ENCODE measurements around the gene SEMA5A.

The SEMA5A gene

DNA sequence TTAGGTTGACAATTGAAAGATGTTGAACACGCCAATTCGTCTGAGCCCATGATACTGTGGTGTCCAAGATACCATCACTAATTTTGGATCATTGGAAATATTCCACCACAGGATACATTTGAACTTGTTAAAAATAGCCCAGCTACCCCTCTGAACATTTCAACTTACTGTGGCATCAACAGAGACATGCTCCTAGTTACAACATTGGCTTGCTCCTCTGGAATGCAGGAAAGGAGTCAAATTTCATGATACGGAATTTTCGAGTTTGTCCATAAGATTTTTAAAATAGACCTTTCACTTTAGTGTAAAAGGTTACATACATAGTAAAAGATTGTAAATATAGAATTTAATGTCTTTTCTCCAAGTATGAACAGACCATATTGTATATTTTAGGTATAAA, 12.8 kb downstream of the SEMA5A start:
- no peak for DNase-seq (ENCODE audit: low read depth, low spot score)
- TF ChIP-seq, protein P1, sequence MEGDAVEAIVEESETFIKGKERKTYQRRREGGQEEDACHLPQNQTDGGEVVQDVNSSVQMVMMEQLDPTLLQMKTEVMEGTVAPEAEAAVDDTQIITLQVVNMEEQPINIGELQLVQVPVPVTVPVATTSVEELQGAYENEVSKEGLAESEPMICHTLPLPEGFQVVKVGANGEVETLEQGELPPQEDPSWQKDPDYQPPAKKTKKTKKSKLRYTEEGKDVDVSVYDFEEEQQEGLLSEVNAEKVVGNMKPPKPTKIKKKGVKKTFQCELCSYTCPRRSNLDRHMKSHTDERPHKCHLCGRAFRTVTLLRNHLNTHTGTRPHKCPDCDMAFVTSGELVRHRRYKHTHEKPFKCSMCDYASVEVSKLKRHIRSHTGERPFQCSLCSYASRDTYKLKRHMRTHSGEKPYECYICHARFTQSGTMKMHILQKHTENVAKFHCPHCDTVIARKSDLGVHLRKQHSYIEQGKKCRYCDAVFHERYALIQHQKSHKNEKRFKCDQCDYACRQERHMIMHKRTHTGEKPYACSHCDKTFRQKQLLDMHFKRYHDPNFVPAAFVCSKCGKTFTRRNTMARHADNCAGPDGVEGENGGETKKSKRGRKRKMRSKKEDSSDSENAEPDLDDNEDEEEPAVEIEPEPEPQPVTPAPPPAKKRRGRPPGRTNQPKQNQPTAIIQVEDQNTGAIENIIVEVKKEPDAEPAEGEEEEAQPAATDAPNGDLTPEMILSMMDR (IDR thresholded peaks at IDR 0.05; ENCODE audit: low read depth, low read length), result no peak
- no peak overlapping the region for H3K4me3 ChIP-seq (ENCODE audit: low read depth, low read length)
- in situ Hi-C loops (cut with HindIII; ENCODE audit: low sequenced_read_pairs), result no loop called here

DNA sequence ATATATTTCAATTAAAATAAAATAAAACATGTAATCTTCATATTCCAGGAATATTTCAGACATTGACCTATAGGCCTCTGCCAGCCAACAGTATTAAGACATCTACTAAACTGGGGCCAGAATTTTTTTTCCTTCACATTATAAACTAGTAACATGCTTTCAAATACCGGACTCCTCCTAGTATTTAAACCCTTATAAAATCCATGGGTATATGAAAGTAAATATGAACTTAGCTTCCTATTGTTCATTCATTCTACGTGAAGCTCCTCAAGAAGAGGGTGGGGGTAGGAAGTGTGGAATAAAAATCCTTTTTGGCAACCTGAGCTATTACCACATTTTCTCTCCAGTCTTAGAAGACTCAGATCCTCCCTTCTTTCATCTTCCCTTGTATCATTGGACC, 16.4 kb downstream of the SEMA5A start:
- TF ChIP-seq, protein P1 (IDR thresholded peaks at IDR 0.05; ENCODE audit: low read depth, low read length), result no peak
- no peak for DNase-seq (ENCODE audit: low read depth, low spot score)
- in situ Hi-C loops (cut with HindIII; ENCODE audit: low sequenced_read_pairs), result no loop called here

DNA sequence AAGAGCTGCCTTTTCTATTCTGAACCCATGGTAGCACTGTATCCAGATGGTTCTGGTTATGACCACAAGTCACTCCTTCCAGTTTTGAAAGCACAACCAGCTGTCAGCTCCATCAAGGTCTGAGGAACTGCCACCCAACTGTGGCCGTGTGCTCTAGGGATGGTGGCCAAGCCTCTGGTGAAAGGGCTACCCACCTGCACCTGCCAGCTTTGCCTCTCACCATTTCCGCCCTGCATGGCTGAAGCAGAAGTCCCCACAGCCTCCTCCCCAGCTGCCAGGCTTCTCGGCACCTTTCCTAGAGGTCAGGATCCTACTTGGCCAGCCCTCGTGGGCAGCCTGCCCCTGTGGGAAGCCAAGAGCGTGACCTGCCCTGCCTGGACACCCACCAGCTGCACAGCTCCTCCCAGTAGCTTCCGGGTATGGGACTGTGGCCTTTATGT, 16.8 kb downstream of the SEMA5A start:
- DNase-seq (ENCODE audit: low read depth, low spot score), result no peak
- TF ChIP-seq, protein P1 (IDR thresholded peaks at IDR 0.05; ENCODE audit: low read depth, low read length), result no peak
- no peak overlapping the region for H3K4me3 ChIP-seq (ENCODE audit: low read depth, low read length)
- in situ Hi-C loops (cut with HindIII; ENCODE audit: low sequenced_read_pairs), result no loop called here

More for the DNA sequence above, 16.4 kb downstream of the SEMA5A start:
- H3K4me3 ChIP-seq (ENCODE audit: low read depth, low read length), result no peak overlapping the region

DNA sequence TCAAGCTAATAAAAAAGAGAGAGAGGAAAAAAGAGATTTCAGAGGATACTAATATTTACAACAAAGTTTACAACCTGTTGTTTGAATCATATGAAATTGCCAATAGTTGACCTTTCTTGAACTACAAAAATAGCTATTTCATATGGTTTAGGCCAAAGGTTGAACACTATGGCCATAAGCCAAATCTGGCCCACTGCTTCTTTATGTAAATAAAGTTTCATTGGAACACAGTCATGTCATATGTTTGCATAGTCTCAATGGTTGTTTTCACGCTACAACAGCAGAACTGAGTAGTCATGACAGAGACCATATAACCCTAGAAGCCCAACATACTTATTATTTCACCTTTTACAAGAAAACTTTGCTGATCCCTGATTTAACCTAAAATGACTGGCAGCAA, 20.9 kb downstream of the SEMA5A start:
- in situ Hi-C loops (cut with HindIII; ENCODE audit: low sequenced_read_pairs), result no loop called here
- TF ChIP-seq, protein P1 (IDR thresholded peaks at IDR 0.05; ENCODE audit: low read depth, low read length), result no peak

DNA sequence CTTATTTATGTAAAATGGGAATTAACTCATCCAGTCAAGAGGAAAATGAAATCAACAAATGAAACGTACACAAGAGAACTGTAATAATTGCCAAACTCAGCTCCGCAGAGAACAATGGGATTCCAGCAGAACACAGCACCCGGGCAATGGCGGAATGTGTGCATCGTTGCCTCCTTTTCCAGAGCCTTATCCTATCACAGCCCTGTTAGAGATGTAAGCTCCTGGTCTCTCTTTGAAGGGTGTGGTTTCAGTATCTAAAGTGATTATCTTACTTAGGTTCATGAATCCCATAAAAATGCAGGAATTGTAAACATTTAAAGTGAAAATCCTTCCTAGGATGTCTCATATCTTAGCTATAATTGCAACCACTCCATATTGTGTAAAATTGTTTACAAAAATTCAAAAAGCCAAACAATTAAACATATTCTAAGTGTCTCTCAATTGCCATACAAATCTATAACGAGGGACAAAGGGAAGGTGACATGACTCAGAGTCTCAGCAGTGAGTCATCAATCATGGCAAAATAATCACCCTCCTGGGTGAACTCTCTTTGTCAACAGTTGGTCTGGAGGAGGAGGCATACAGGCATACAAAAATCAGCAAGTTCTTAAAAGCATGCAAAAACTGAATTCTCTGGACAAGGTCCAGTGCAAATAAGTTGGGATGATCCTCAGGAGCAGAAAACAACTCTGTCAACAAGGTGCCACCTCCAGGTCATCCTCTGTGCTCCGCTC, 22.6 kb downstream of the SEMA5A start:
- H3K4me3 ChIP-seq (ENCODE audit: low read depth, low read length), result no peak overlapping the region
- TF ChIP-seq, protein P1 (IDR thresholded peaks at IDR 0.05; ENCODE audit: low read depth, low read length), result no peak
- in situ Hi-C loops (cut with HindIII; ENCODE audit: low sequenced_read_pairs), result no loop called here
- DNase-seq (ENCODE audit: low read depth, low spot score), result no peak

More for the DNA sequence above, 20.9 kb downstream of the SEMA5A start:
- no peak for DNase-seq (ENCODE audit: low read depth, low spot score)
- H3K4me3 ChIP-seq (ENCODE audit: low read depth, low read length), result no peak overlapping the region

DNA sequence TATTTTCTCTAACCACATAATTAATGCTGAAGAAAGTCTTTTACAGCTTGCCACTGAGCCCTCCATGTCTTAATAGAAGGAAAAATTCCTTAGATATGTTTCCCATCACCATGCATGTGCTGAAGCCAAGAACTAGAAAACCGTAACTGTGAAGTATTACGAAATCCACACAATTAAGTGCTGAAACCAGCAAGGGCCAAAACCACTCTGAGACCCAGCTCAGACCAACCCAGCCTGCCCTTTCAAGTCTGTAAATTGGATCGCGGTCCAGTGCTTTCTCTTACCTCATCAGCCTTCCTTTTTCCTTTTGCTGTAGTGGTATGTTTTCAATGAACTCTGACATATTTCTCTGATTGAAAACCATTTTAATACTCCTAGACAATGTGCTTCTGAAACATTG, 26.3 kb downstream of the SEMA5A start:
- TF ChIP-seq, protein P1 (IDR thresholded peaks at IDR 0.05; ENCODE audit: low read depth, low read length), result no peak
- in situ Hi-C loops (cut with HindIII; ENCODE audit: low sequenced_read_pairs), result no loop called here
- H3K4me3 ChIP-seq (ENCODE audit: low read depth, low read length), result no peak overlapping the region
- DNase-seq (ENCODE audit: low read depth, low spot score), result peak; percentile 77
